SK-N-SH (cell line): Measurements from ENCODE around the gene CKMT2. TPM values are rescaled to one million over a fixed set of nuclear protein-coding genes. Genes with fewer than 3 reads are reported as not detected.

ENCODE experiments used
- CTCF ChIA-PET: fragments of 300-600, 350-600 bp; formaldehyde crosslinking; extraction: SDS; loops from one replicate; lab custom pipeline; 2021; lab: Yijun Ruan, JAX
- POLR2A ChIA-PET: fragments of 350-600 bp; sonication (Branson Sonifier 250); formaldehyde crosslinking; extraction: SDS; loops from one replicate; lab custom pipeline; 2020; ENCODE audit warnings: antibody characterized with exemption, inconsistent platforms; lab: Yijun Ruan, JAX
- DNase-seq: peaks from one replicate; pipeline ENCODE4 v3.0.0; 2012
- H2AFZ ChIP-seq: fragments of 200-600 bp; sonication (generic); 2 replicates; pipeline ENCODE4 v1.8.1; 2016; ENCODE audit warnings: antibody characterized with exemption, mild to moderate bottlenecking, low read depth
- H3F3A ChIP-seq: fragments of 200-600 bp; sonication (generic); replicated peaks from 2 replicates; pipeline ENCODE3; 2016; ENCODE audit warnings: antibody characterized with exemption, mild to moderate bottlenecking; ENCODE audit not compliant: insufficient read depth
- H3K27ac ChIP-seq, 2 experiments: fragments of 200-500 bp in 1 of 2; fragments of 200-600 bp in 1 of 2; sonication (Bioruptor generic) in 1 of 2; sonication (generic), shearing (Covaris generic) in 1 of 2; 2 replicates each; pipeline versions ENCODE4 v1.5.1 to v1.6.1; 2014 to 2016; ENCODE audit warnings: low read depth in 2 of 2, inconsistent platforms in 1 of 2, low read length in 1 of 2, mild to moderate bottlenecking in 1 of 2, mixed read lengths in 1 of 2
- H3K27me3 ChIP-seq: fragments of 200-600 bp; sonication (generic), shearing (Covaris generic); 2 replicates; pipeline ENCODE4 v1.6.1; 2016; ENCODE audit warnings: mixed run types; ENCODE audit not compliant: insufficient read depth
- H3K36me3 ChIP-seq, 2 experiments: fragments of 200-500 bp in 1 of 2; fragments of 200-600 bp in 1 of 2; sonication (Bioruptor generic) in 1 of 2; sonication (generic) in 1 of 2; replicated peaks in 1 of 2; 2 replicates each; pipeline versions ENCODE3 to v1.5.1; 2014 to 2016; ENCODE audit warnings: low read length in 1 of 2, mild to moderate bottlenecking in 1 of 2; ENCODE audit not compliant: insufficient read depth in 2 of 2, control insufficient read depth in 1 of 2
- H3K4me1 ChIP-seq, 2 experiments: fragments of 200-500 bp in 1 of 2; fragments of 200-600 bp in 1 of 2; sonication (Bioruptor generic) in 1 of 2; sonication (generic), shearing (Covaris generic) in 1 of 2; 2 replicates each; pipeline versions ENCODE4 v1.5.1 to v1.6.1; 2014 to 2016; ENCODE audit warnings: low read depth in 1 of 2, low read length in 1 of 2, mixed run types in 1 of 2; ENCODE audit not compliant: insufficient read depth in 2 of 2, control insufficient read depth in 1 of 2
- H3K4me2 ChIP-seq: fragments of 200-600 bp; sonication (generic), shearing (Covaris generic); 2 replicates; pipeline ENCODE4 v1.6.1; 2017; ENCODE audit warnings: mixed run types
- H3K4me3 ChIP-seq, 2 experiments: fragments of 200-500 bp in 1 of 2; fragments of 200-600 bp in 1 of 2; sonication (Bioruptor generic) in 1 of 2; sonication (generic), shearing (Covaris generic) in 1 of 2; 2 replicates each; pipeline versions ENCODE4 v1.5.1 to v1.8.1; 2014 to 2016; ENCODE audit warnings: low read depth in 2 of 2, inconsistent platforms in 1 of 2, low read length in 1 of 2, mild to moderate bottlenecking in 1 of 2, mixed read lengths in 1 of 2, moderate library complexity in 1 of 2
- H3K79me2 ChIP-seq: fragments of 200-600 bp; sonication (generic); 2 replicates; pipeline ENCODE4 v1.8.1; 2017; ENCODE audit warnings: mild to moderate bottlenecking; ENCODE audit not compliant: insufficient read depth
- H3K9ac ChIP-seq: fragments of 200-600 bp; sonication (generic); 2 replicates; pipeline ENCODE4 v1.6.1; 2017; ENCODE audit warnings: mixed run types
- H3K9me2 ChIP-seq: fragments of 200-600 bp; sonication (generic); 2 replicates; pipeline ENCODE4 v1.6.1; 2017; ENCODE audit warnings: mixed run types
- H3K9me3 ChIP-seq: fragments of 200-600 bp; sonication (generic); 2 replicates; pipeline ENCODE4 v1.6.1; 2017; ENCODE audit warnings: mixed run types, mild to moderate bottlenecking, moderate library complexity
- H4K20me1 ChIP-seq: fragments of 200-600 bp; sonication (generic); 2 replicates; pipeline ENCODE4 v1.6.1; 2017; ENCODE audit warnings: mild to moderate bottlenecking, mixed run types; ENCODE audit not compliant: insufficient read depth
- CHD2 ChIP-seq: fragments of 150-350 bp; IDR thresholded peaks from 2 replicates; pipeline ENCODE4 v1.6.1; 2018; ENCODE audit warnings: low read length; ENCODE audit not compliant: partially characterized antibody
- EP300 ChIP-seq, 2 experiments: IDR thresholded peaks; 2 replicates each; pipeline versions ENCODE4 v1.4.0 to v1.6.1; 2012; ENCODE audit warnings: borderline replicate concordance in 1 of 2, low read depth in 1 of 2, low read length in 1 of 2
- EZH2phosphoT487 ChIP-seq: fragments of 200-600 bp; sonication (generic); IDR thresholded peaks from 2 replicates; pipeline ENCODE4 v1.6.1; 2017; ENCODE audit warnings: low read depth, mixed run types, mild to moderate bottlenecking, antibody characterized with exemption, moderate library complexity, borderline replicate concordance
- FOSL2 ChIP-seq: IDR thresholded peaks from 2 replicates; pipeline ENCODE4 v1.4.0; 2012; ENCODE audit warnings: low read depth, mild to moderate bottlenecking, moderate library complexity, borderline replicate concordance
- GABPA ChIP-seq: IDR thresholded peaks from 2 replicates; pipeline ENCODE4 v1.4.0; 2012; ENCODE audit warnings: low read depth, mild to moderate bottlenecking
- JUND ChIP-seq: IDR thresholded peaks from 2 replicates; pipeline ENCODE4 v1.4.0; 2012
- MAX ChIP-seq: IDR thresholded peaks from 2 replicates; pipeline ENCODE4 v1.4.0; 2012; ENCODE audit warnings: low read depth
- MXI1 ChIP-seq: IDR thresholded peaks from 2 replicates; pipeline ENCODE4 v1.6.1; 2012; ENCODE audit warnings: mild to moderate bottlenecking, low read depth, low read length, improper control_type of control experiment
- POLR2AphosphoS5 ChIP-seq: IDR thresholded peaks from 2 replicates; pipeline ENCODE4 v1.6.1; 2012; ENCODE audit warnings: low read depth, low read length
- RAD21 ChIP-seq: IDR thresholded peaks from 2 replicates; pipeline ENCODE4 v1.6.1; 2012; ENCODE audit warnings: mild to moderate bottlenecking, low read length
- REST ChIP-seq: IDR thresholded peaks from 2 replicates; pipeline ENCODE4 v1.6.1; 2012; ENCODE audit warnings: mild to moderate bottlenecking, low read depth, low read length, moderate library complexity
- SIN3A ChIP-seq: IDR thresholded peaks from 2 replicates; pipeline ENCODE4 v1.6.1; 2012; ENCODE audit warnings: low read depth, mild to moderate bottlenecking, low read length, moderate library complexity, borderline replicate concordance
- SMC3 ChIP-seq: IDR thresholded peaks from 2 replicates; pipeline ENCODE4 v1.6.1; 2012; ENCODE audit warnings: low read depth, low read length, improper control_type of control experiment
- USF2 ChIP-seq: fragments of 150-350 bp; IDR thresholded peaks from 2 replicates; pipeline ENCODE4 v1.6.1; 2017; ENCODE audit warnings: antibody characterized with exemption, low read length, low read depth, borderline replicate concordance
- WGBS: methylation state at CpG from one replicate; pipeline ENCODE4 v1.1.6; 2017; ENCODE audit warnings: low lambda C conversion rate; 5-methylcytosine and 5-hydroxymethylcytosine counted together
- polyA plus RNA-seq, 3 experiments: library from polyadenylated mRNA; depleted of rRNA; stranded (reverse); fragments of >200 nt; gene quantifications; 2 replicates each; pipeline ENCODE4 v1.2.3, GENCODE V29; 2012

The CKMT2 gene
- polyA plus RNA-seq, 1 of the 3 experiments (the other 2 are of a cell fraction), result not detected

GRCh38 chr5:81246697-81247096, 13.6 kb downstream of the CKMT2 start:
- ChIA-PET CTCF (no interaction called here), POLR2A (no interaction called here)
- 94% methylated on average over 4 of the region's 6 CpGs for WGBS
- Histone ChIP-seq H2AFZ (no peak overlapping the region), H3K27ac (no peak overlapping the region), H3K4me2 (no peak overlapping the region), H3K9ac (no peak overlapping the region), H3K4me1 (peaks cover 0 to 15% of the 10 kb centered on the region in 2 experiments; a peak in 1 of 4 replicates), H3K9me3 (no peaks in the 10 kb centered on the region), H3K79me2 (no peaks in the 10 kb centered on the region), H3F3A (peaks cover 3% of the 10 kb centered on the region)
- DNase-seq, result no peak
- TF ChIP-seq REST (no peak), POLR2AphosphoS5 (no peak)
- TF ChIP-seq, all 33 proteins: peak for 0
- Histone ChIP-seq H3K9me2 (no peaks in the 10 kb centered on the region), H3K36me3 (peaks cover 6 to 7% of the 10 kb centered on the region in 2 experiments), H4K20me1 (no peaks in the 10 kb centered on the region), H3K4me3 (no peak overlapping the region), H3K27me3 (no peaks in the 10 kb centered on the region)

GRCh38 chr5:81247441-81247972, 14.4 kb downstream of the CKMT2 start:
- 86% methylated on average over 3 of the region's 3 CpGs for WGBS
- H3K4me2 ChIP-seq, result no peak overlapping the region
- no peaks in the 10 kb centered on the region for H3K9me2 ChIP-seq
- peaks cover 6 to 7% of the 10 kb centered on the region in 2 experiments for H3K36me3 ChIP-seq
- H3K4me1 ChIP-seq, result peaks cover 0 to 15% of the 10 kb centered on the region in 2 experiments; a peak in 1 of 4 replicates
- no peak for TF ChIP-seq USF2
- TF ChIP-seq MXI1, result no peak
- no peak for TF ChIP-seq GABPA
- no peak for TF ChIP-seq EP300 (IDR thresholded peaks at IDR 0.05; ENCODE audit: borderline replicate concordance in 1 of 2, low read depth in 1 of 2, low read length in 1 of 2)
- no peak for TF ChIP-seq CHD2
- peak; percentile 55; the same call in 1 of the 2 replicates for TF ChIP-seq FOSL2
- TF ChIP-seq JUND, result peak; percentile 54
- TF ChIP-seq EZH2phosphoT487, result no peak
- no peak for TF ChIP-seq SMC3
- TF ChIP-seq MAX, result no peak
- no peak for TF ChIP-seq SIN3A
- no peak for TF ChIP-seq RAD21
- H3K79me2 ChIP-seq, result no peaks in the 10 kb centered on the region
- H3K27me3 ChIP-seq, result no peaks in the 10 kb centered on the region
- no peak overlapping the region for H3K9ac ChIP-seq
- H3K9me3 ChIP-seq, result no peaks in the 10 kb centered on the region
- ChIA-PET POLR2A (no interaction called here), CTCF (interaction anchor here (2.4 kb wide), 1 partner anchor 52 kb away, joined by 9 read pairs; no protein-coding TSS in a partner anchor)
- H3F3A ChIP-seq, result peaks cover 3% of the 10 kb centered on the region
- peak overlapping the region in 1 of 2 experiments; percentile 27; a peak in 2 of 4 replicates for H3K27ac ChIP-seq
- H2AFZ ChIP-seq, result no peak overlapping the region
- no peak for DNase-seq
- H3K4me3 ChIP-seq, result no peak overlapping the region
- no peaks in the 10 kb centered on the region for H4K20me1 ChIP-seq
